NT2/D1 (cell line): Measurements from ENCODE around the gene RASGEF1B.

Experiments
- YY1 ChIP-seq: IDR thresholded peaks from 2 replicates; pipeline ENCODE4 v1.6.1; 2011; ENCODE audit not compliant: insufficient read length, insufficient read depth
- ZNF274 ChIP-seq: IDR thresholded peaks from 2 replicates; pipeline ENCODE4 v1.6.1; 2011; ENCODE audit warnings: mild to moderate bottlenecking, low read depth, low read length

- TF ChIP-seq ZNF274: no peak
- no peak for TF ChIP-seq YY1
Measured at GRCh38 chr4:81422595-81422994, 49.1 kb downstream of the RASGEF1B start.
